ENCODE measurements around the gene LRRC25. TPM values are rescaled to one million over a fixed set of nuclear protein-coding genes. Genes with fewer than 3 reads are reported as not detected.

LRRC25 gene
- total RNA-seq, 1 experiment from 2014 or later, result 0.31 TPM

DNA sequence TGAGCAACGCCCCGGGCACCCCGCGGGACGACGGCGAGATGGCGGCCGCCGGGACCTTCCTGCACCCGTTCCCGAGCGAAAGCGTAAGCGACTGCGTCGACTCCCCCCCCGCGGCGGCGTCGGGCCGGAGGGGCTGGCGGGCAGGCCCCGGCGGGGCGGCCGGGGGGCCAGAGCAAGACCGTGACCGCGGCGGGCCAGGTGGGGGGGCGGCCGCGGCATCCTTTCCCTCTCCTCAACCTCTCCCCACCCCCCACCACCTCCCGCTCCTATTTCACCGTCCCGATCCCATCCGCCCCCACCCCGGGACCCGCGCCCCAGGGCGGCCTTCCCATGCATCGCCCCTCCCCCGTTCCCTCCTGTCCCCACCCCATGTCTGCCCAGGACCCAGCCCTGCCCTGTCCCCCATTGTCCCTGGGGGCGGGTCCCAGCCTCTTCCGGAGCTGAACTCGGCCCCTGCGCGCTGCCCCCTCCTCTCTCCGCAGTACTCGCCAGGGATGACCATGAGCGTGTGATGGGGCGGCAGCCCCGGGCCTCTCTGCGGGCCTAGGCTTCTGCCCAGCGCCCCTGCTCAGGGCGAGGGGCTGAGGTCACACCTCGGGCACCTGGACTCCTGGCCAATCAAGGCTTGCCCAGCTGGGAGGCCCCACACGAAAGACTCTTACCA is 36.4 kb upstream of the LRRC25 start (continued):
- TF ChIP-seq FOXJ3 (CRISPR knock-in tag; IDR thresholded peaks at IDR 0.05; ENCODE audit: borderline replicate concordance), result no peak
- TF ChIP-seq, protein P1, sequence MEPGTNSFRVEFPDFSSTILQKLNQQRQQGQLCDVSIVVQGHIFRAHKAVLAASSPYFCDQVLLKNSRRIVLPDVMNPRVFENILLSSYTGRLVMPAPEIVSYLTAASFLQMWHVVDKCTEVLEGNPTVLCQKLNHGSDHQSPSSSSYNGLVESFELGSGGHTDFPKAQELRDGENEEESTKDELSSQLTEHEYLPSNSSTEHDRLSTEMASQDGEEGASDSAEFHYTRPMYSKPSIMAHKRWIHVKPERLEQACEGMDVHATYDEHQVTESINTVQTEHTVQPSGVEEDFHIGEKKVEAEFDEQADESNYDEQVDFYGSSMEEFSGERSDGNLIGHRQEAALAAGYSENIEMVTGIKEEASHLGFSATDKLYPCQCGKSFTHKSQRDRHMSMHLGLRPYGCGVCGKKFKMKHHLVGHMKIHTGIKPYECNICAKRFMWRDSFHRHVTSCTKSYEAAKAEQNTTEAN (CRISPR knock-in tag; IDR thresholded peaks at IDR 0.05), result no peak
- TF ChIP-seq, protein P2, sequence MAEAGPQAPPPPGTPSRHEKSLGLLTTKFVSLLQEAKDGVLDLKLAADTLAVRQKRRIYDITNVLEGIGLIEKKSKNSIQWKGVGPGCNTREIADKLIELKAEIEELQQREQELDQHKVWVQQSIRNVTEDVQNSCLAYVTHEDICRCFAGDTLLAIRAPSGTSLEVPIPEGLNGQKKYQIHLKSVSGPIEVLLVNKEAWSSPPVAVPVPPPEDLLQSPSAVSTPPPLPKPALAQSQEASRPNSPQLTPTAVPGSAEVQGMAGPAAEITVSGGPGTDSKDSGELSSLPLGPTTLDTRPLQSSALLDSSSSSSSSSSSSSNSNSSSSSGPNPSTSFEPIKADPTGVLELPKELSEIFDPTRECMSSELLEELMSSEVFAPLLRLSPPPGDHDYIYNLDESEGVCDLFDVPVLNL (CRISPR knock-in tag; IDR thresholded peaks at IDR 0.05; ENCODE audit: borderline replicate concordance, low read depth), result no peak
- no peak for TF ChIP-seq NR1H2 (CRISPR knock-in tag; IDR thresholded peaks at IDR 0.05)
- TF ChIP-seq, protein P3, sequence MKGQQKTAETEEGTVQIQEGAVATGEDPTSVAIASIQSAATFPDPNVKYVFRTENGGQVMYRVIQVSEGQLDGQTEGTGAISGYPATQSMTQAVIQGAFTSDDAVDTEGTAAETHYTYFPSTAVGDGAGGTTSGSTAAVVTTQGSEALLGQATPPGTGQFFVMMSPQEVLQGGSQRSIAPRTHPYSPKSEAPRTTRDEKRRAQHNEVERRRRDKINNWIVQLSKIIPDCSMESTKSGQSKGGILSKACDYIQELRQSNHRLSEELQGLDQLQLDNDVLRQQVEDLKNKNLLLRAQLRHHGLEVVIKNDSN (CRISPR knock-in tag; IDR thresholded peaks at IDR 0.05), result peak; percentile 19; the same call in 1 of the 2 replicates
- TF ChIP-seq CBFB (CRISPR knock-in tag; IDR thresholded peaks at IDR 0.05; ENCODE audit: low read depth), result no peak
- peak; percentile 46; the same call in 1 of the 2 replicates for TF ChIP-seq SP1 (CRISPR knock-in tag; conservative IDR thresholded peaks at IDR 0.05)
- TF ChIP-seq, protein P4, sequence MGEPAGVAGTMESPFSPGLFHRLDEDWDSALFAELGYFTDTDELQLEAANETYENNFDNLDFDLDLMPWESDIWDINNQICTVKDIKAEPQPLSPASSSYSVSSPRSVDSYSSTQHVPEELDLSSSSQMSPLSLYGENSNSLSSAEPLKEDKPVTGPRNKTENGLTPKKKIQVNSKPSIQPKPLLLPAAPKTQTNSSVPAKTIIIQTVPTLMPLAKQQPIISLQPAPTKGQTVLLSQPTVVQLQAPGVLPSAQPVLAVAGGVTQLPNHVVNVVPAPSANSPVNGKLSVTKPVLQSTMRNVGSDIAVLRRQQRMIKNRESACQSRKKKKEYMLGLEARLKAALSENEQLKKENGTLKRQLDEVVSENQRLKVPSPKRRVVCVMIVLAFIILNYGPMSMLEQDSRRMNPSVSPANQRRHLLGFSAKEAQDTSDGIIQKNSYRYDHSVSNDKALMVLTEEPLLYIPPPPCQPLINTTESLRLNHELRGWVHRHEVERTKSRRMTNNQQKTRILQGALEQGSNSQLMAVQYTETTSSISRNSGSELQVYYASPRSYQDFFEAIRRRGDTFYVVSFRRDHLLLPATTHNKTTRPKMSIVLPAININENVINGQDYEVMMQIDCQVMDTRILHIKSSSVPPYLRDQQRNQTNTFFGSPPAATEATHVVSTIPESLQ (CRISPR knock-in tag; IDR thresholded peaks at IDR 0.05), result no peak
- peak; percentile 45; the same call in 1 of the 2 replicates for TF ChIP-seq ZNF416 (CRISPR knock-in tag; IDR thresholded peaks at IDR 0.05)
- TF ChIP-seq, protein P5, sequence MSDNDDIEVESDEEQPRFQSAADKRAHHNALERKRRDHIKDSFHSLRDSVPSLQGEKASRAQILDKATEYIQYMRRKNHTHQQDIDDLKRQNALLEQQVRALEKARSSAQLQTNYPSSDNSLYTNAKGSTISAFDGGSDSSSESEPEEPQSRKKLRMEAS (CRISPR knock-in tag; IDR thresholded peaks at IDR 0.05), result no peak; the same call in 1 of the 2 replicates
- TF ChIP-seq, protein P6, sequence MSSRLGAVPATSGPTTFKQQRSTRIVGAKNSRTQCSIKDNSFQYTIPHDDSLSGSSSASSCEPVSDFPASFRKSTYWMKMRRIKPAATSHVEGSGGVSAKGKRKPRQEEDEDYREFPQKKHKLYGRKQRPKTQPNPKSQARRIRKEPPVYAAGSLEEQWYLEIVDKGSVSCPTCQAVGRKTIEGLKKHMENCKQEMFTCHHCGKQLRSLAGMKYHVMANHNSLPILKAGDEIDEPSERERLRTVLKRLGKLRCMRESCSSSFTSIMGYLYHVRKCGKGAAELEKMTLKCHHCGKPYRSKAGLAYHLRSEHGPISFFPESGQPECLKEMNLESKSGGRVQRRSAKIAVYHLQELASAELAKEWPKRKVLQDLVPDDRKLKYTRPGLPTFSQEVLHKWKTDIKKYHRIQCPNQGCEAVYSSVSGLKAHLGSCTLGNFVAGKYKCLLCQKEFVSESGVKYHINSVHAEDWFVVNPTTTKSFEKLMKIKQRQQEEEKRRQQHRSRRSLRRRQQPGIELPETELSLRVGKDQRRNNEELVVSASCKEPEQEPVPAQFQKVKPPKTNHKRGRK (CRISPR knock-in tag; IDR thresholded peaks at IDR 0.05; ENCODE audit: borderline replicate concordance), result no peak
- TF ChIP-seq, protein P7, sequence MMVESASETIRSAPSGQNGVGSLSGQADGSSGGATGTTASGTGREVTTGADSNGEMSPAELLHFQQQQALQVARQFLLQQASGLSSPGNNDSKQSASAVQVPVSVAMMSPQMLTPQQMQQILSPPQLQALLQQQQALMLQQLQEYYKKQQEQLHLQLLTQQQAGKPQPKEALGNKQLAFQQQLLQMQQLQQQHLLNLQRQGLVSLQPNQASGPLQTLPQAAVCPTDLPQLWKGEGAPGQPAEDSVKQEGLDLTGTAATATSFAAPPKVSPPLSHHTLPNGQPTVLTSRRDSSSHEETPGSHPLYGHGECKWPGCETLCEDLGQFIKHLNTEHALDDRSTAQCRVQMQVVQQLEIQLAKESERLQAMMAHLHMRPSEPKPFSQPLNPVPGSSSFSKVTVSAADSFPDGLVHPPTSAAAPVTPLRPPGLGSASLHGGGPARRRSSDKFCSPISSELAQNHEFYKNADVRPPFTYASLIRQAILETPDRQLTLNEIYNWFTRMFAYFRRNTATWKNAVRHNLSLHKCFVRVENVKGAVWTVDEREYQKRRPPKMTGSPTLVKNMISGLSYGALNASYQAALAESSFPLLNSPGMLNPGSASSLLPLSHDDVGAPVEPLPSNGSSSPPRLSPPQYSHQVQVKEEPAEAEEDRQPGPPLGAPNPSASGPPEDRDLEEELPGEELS (CRISPR knock-in tag; IDR thresholded peaks at IDR 0.05), result 0 out of 2 replicates have a peak, but pooled peaks have one; percentile 42
- TF ChIP-seq, protein P8, sequence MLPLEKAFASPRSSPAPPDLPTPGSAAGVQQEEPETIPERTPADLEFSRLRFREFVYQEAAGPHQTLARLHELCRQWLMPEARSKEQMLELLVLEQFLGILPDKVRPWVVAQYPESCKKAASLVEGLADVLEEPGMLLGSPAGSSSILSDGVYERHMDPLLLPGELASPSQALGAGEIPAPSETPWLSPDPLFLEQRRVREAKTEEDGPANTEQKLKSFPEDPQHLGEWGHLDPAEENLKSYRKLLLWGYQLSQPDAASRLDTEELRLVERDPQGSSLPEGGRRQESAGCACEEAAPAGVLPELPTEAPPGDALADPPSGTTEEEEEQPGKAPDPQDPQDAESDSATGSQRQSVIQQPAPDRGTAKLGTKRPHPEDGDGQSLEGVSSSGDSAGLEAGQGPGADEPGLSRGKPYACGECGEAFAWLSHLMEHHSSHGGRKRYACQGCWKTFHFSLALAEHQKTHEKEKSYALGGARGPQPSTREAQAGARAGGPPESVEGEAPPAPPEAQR (CRISPR knock-in tag; IDR thresholded peaks at IDR 0.05), result no peak
- TF ChIP-seq, protein P9, sequence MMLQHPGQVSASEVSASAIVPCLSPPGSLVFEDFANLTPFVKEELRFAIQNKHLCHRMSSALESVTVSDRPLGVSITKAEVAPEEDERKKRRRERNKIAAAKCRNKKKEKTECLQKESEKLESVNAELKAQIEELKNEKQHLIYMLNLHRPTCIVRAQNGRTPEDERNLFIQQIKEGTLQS (CRISPR knock-in tag; conservative IDR thresholded peaks at IDR 0.05), result no peak
- TF ChIP-seq, protein P10, sequence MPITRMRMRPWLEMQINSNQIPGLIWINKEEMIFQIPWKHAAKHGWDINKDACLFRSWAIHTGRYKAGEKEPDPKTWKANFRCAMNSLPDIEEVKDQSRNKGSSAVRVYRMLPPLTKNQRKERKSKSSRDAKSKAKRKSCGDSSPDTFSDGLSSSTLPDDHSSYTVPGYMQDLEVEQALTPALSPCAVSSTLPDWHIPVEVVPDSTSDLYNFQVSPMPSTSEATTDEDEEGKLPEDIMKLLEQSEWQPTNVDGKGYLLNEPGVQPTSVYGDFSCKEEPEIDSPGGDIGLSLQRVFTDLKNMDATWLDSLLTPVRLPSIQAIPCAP (CRISPR knock-in tag; IDR thresholded peaks at IDR 0.05), result no peak

All from WTC11 (cell line).